Islet of Langerhans (tissue), 1 donor: Measurements from ENCODE around the gene IFT57.

Source experiments
- FAIRE-seq: peaks from one replicate; lab custom pipeline; 2011; peaks lifted over from hg19 to GRCh38; lab: Jason Lieb, UNC

Gene IFT57

DNA sequence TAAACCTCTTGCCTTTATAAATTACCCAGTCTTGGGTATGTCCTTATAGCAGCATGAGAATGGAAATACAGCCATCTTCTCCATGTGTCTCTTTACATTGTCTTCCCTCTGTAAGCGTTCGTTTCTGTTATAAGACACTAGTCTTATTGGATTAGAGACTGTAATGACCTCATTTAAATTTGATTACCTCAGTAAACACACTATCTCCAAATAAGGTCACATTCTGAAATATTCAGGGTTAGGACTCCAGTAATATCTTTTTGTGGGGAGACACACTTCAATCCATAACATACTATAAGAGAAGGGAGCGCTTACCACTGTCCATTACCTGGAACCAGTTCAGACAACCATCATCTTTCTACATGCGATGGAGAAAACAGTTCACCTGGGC, 97.1 kb downstream of the IFT57 start:
- FAIRE-seq, result no peak

DNA sequence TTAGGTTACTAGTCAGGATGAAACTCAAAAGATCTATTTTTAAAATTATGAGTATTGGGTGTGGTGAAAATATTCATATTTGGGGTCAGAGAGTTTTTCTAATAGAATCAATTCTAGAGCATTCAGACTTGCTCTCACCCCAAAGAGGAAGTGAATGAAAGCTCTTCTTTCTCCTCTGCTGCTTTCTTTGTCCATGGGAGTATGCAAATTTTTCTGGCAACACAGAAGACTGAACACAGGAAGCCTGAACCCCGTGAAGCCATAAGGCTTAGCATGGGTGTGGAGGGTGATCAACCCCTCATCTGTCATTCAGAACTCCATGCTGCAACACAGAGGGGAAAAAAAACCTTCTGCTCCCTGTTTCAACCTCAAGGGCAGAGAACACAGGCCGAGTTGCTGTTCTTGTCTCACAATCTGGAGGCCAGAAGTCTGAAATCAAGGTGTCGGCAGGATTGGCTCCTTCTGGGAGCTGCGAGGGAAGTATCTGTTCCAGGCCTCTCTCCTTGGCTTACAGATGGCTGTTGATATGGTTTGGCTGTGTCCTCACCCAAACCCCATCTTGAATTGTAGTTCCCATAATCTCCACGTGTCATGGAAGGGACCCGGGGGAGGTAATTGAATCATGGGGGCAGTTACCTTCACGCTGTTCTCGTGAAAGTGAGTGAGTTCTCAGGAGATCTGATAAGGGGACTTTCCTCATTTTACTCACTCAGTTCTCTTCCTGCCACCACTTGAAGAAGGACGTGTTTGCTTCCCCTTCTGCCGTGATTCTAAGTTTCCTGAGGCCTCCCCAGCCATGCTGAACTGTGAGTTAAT, 97.7 kb downstream of the IFT57 start:
- FAIRE-seq, result no peak

GRCh38 chr3:108123326-108123725, 98.9 kb downstream of the IFT57 start:
- FAIRE-seq, result no peak

- no peak for FAIRE-seq
Observed at GRCh38 chr3:108122276-108122675, 99.9 kb downstream of the IFT57 start.

DNA sequence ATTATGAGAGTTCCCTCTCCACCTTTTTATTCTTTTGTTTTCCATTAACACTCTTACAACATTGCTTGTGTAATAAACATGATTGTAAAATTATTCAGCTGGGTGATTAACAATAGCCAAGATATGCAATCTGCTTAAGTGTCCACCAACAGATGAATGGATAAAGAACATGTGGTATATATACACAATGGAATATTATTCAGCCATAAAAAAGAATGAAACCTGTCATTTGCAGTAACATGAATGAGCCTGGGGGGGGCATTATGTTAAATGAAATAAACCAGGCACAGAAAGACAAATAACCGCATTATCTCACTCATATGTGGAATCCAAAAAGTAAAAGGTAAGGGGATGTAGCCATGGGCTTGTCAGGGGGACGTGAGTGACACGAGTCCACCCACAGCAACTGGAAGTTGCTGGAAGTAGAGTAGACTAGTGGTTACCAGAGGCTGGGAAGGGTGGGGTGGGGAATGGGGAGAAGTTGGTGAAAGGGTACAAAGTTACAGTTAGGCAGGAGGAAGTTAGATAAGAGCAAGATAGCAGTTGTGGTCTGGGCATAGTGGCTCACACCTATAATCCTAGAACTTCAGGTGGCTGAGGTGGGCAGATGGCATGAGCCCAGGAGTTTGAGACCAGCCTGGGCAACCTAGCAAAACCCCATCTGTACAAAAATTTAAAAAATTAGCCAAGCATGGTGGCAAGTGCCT, 102.7 kb downstream of the IFT57 start:
- FAIRE-seq, result no peak

- FAIRE-seq, result no peak
Observed at GRCh38 chr3:108118038-108118768, 104.0 kb downstream of the IFT57 start.

DNA sequence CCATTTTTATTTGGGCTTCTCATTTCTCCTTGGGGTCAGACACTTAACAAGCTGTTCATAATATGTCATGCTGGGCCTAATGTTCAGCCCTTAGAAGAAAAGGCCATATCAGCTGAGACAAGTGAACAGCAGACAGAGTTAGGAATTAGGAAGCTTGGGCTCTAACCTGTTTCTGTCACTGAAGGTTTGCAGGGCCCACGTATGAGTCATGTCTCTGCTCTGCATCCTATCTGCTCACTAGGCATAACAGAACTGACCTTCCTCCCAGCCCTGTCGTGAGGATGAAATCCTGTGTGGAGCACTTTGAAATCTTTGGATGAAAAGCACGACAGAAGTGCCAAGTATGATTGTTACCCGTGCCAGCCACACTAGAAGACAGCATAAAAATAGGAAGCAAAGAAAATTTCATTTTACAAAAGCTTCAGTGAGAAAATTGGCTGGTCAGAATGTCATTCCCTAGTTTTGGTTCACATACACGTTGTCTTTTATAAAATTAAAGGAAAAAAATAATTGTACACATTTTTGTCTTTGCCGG, 104.9 kb downstream of the IFT57 start:
- FAIRE-seq, result no peak

- no peak for FAIRE-seq
Observed at GRCh38 chr3:108114423-108115065, 107.7 kb downstream of the IFT57 start.

GRCh38 chr3:108113975-108114374, 108.2 kb downstream of the IFT57 start:
- no peak for FAIRE-seq

DNA sequence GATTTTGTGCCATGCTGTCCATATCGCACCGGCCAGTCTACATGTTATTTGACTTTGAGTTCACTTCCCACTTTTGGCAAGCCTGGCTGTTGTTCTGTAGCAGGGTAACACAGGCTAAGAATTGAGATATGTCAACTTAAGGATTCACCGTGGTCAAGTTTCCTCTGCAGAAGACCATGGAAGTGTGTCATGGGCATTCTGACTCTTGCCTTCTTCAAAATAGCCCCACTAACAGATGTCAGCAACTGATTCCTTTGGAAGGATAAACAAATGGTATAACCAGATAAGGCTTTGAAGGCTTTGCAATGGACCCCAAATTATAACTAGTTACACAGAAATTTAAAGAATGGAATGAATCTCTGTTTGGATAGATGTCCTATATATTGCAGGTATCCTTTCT, 111.3 kb downstream of the IFT57 start:
- no peak for FAIRE-seq
